A673 (cell line): ENCODE data around the gene CELF5. TPM values are rescaled to one million over a fixed set of nuclear protein-coding genes. Genes with fewer than 3 reads are reported as not detected.

Source experiments
- BruUV-seq: library from RNA; stranded (reverse); fragments of 400-500 nt; replicated peaks from 2 replicates; lab custom pipeline; 2021; lab: Mats Ljungman, UMichigan
- CTCF ChIA-PET: fragments of 300-600 bp; sonication (Branson Sonifier 250); formaldehyde crosslinking; loops from one replicate; lab custom pipeline; 2022; ENCODE audit warnings: antibody characterized with exemption; lab: Charles Lee
- POLR2A ChIA-PET: fragments of 300-600 bp; sonication (Branson Sonifier 250); formaldehyde crosslinking; loops from one replicate; lab custom pipeline; 2022; ENCODE audit warnings: antibody characterized with exemption; ENCODE audit not compliant: low non-redundant PET; lab: Charles Lee
- DNase-seq: peaks from one replicate; pipeline ENCODE4 v3.0.0-alpha.2; 2015; ENCODE audit warnings: low spot score
- H3K27ac ChIP-seq: fragments of 200-600 bp; sonication (generic); 2 replicates; pipeline ENCODE4 v1.5.1; 2016; ENCODE audit warnings: mixed run types, low read depth, mild to moderate bottlenecking, mixed read lengths, antibody characterized with exemption, low read length; ENCODE audit not compliant: poor library complexity, severe bottlenecking
- H3K27me3 ChIP-seq: fragments of 200-600 bp; sonication (generic); replicated peaks from 2 replicates; pipeline ENCODE4 v1.6.1; 2017; ENCODE audit warnings: mixed run types, low read depth, mild to moderate bottlenecking, mixed read lengths, antibody characterized with exemption, low read length; ENCODE audit not compliant: insufficient read depth, poor library complexity
- H3K36me3 ChIP-seq: fragments of 200-600 bp; sonication (generic); 2 replicates; pipeline ENCODE4 v1.6.1; 2016; ENCODE audit warnings: mixed run types, mild to moderate bottlenecking, mixed read lengths, antibody characterized with exemption, low read length; ENCODE audit not compliant: insufficient read depth, poor library complexity, severe bottlenecking
- H3K4me1 ChIP-seq: fragments of 200-600 bp; sonication (generic); 2 replicates; pipeline ENCODE4 v1.6.1; 2017; ENCODE audit warnings: mixed run types, mild to moderate bottlenecking, mixed read lengths, antibody characterized with exemption, low read length; ENCODE audit not compliant: insufficient read depth, poor library complexity, severe bottlenecking
- H3K4me3 ChIP-seq: fragments of 200-600 bp; sonication (generic); 2 replicates; pipeline ENCODE4 v1.5.1; 2016; ENCODE audit warnings: low read depth, mixed run types, mild to moderate bottlenecking, mixed read lengths, low read length; ENCODE audit not compliant: poor library complexity, severe bottlenecking
- H3K9me3 ChIP-seq: fragments of 200-600 bp; sonication (generic); 2 replicates; pipeline ENCODE4 v1.6.1; 2016; ENCODE audit warnings: mixed run types, low read depth, mild to moderate bottlenecking, mixed read lengths, antibody characterized with exemption, low read length; ENCODE audit not compliant: poor library complexity, severe bottlenecking
- CTCF ChIP-seq: fragments of 300-800, 200-600 bp; sonication (generic); conservative IDR thresholded peaks from 2 replicates; pipeline ENCODE4 v1.5.1; 2017; ENCODE audit warnings: low read depth, mild to moderate bottlenecking, antibody characterized with exemption, low read length, moderate library complexity, mixed read lengths
- EZH2 ChIP-seq: fragments of 200-600 bp; sonication (generic); IDR thresholded peaks from 2 replicates; pipeline ENCODE4 v1.6.1; 2017; ENCODE audit warnings: borderline replicate concordance, low read depth, mild to moderate bottlenecking, mixed read lengths, antibody characterized with exemption, low read length; ENCODE audit not compliant: poor library complexity, severe bottlenecking
- intact Hi-C: fragments of 100-400 bp; cut with micrococcal nuclease; formaldehyde crosslinking; loops from one replicate; pipeline ENCODE4 v1.10.0; 2022; ENCODE audit not compliant: unreplicated experiment
- total RNA-seq: library from RNA; stranded (reverse); gene quantifications from 2 replicates; pipeline ENCODE4 v1.2.3, GENCODE V29; 2021

CELF5 gene
- total RNA-seq, 1 experiment from 2014 or later = 3.7 TPM

- POLR2A ChIA-PET = no interaction called here
- no peaks in the 10 kb centered on the region for H3K9me3 ChIP-seq
- H3K4me3 ChIP-seq = no peak overlapping the region
- no peak for DNase-seq
- no peaks in the 10 kb centered on the region for H3K27me3 ChIP-seq
- no peaks in the 10 kb centered on the region for H3K4me1 ChIP-seq
- H3K36me3 ChIP-seq = peaks cover 11% of the 10 kb centered on the region
- TF ChIP-seq EZH2 = no peak
- no peak for TF ChIP-seq CTCF
- intact Hi-C loops = no loop called here
- BruUV-seq = no TSS peak
- CTCF ChIA-PET = no interaction called here
- H3K27ac ChIP-seq = no peak overlapping the region
Observed at GRCh38 chr19:3196064-3196932, 28.2 kb upstream of the CELF5 start.

GRCh38 chr19:3196933-3197205 is 27.6 kb upstream of the CELF5 start:
- H3K27me3 ChIP-seq = no peaks in the 10 kb centered on the region
- ChIA-PET CTCF (no interaction called here), POLR2A (no interaction called here)
- intact Hi-C loops = no loop called here
- TF ChIP-seq EZH2 = no peak
- TF ChIP-seq CTCF = no peak
- no peak overlapping the region for H3K4me3 ChIP-seq
- no peaks in the 10 kb centered on the region for H3K9me3 ChIP-seq
- BruUV-seq = no TSS peak
- no peak for DNase-seq
- H3K27ac ChIP-seq = no peak overlapping the region
- peaks cover 11% of the 10 kb centered on the region for H3K36me3 ChIP-seq
- no peaks in the 10 kb centered on the region for H3K4me1 ChIP-seq

GRCh38 chr19:3198901-3199700 is 25.4 kb upstream of the CELF5 start:
- Histone ChIP-seq H3K4me3 (no peak overlapping the region), H3K36me3 (peaks cover 7% of the 10 kb centered on the region), H3K4me1 (no peaks in the 10 kb centered on the region), H3K27me3 (no peaks in the 10 kb centered on the region), H3K9me3 (no peaks in the 10 kb centered on the region), H3K27ac (no peak overlapping the region)
- no TSS peak for BruUV-seq
- CTCF ChIA-PET = interaction anchor here (0.6 kb wide), 1 partner anchor 77 kb away, joined by 6 read pairs; no protein-coding TSS in a partner anchor
- no peak for DNase-seq
- POLR2A ChIA-PET = interaction anchor here (0.7 kb wide), 1 partner anchor 27 kb away, joined by 4 read pairs; no protein-coding TSS in a partner anchor
- intact Hi-C loops = no loop called here
- TF ChIP-seq EZH2 (no peak), CTCF (no peak)
